CD4-positive, alpha-beta T cell (primary cell): ENCODE data around the gene RGS12. TPM values are rescaled to one million over a fixed set of nuclear protein-coding genes. Genes with fewer than 3 reads are reported as not detected.

Experiments used
- ATAC-seq: fragments of 200-7000 bp; cut with Tn5 transposase; one replicate; pipeline ENCODE4 v1.10.0; 2022; ENCODE audit warnings: mild to moderate bottlenecking; ENCODE audit not compliant: poor library complexity
- CTCF ChIA-PET: fragments of 350-600 bp; sonication (Branson Sonifier 250); formaldehyde crosslinking; loops from one replicate; lab custom pipeline; 2021; ENCODE audit warnings: antibody characterized with exemption, inconsistent platforms; lab: Charles Lee
- POLR2A ChIA-PET: fragments of 350-600 bp; sonication (Branson Sonifier 250); formaldehyde crosslinking; loops from one replicate; lab custom pipeline; 2021; ENCODE audit warnings: antibody characterized with exemption, inconsistent platforms; lab: Charles Lee
- DNase-seq, 14 experiments: peaks; one replicate each; pipeline ENCODE4 v3.0.0-alpha.2; 2013 to 2020; ENCODE audit warnings: mixed read lengths in 2 of 14
- H3K27ac ChIP-seq, 2 donors: one replicate each; pipeline versions ENCODE4 v1.5.1 to v1.7.0; 2013; ENCODE audit warnings: low read length in 2 of 2, low read depth in 1 of 2, mild to moderate bottlenecking in 1 of 2
- H3K27me3 ChIP-seq, 2 experiments: 1 replicate in 1 of 2; 2 replicates in 1 of 2; pipeline versions ENCODE4 v1.6.1 to v1.7.0; 2013; ENCODE audit warnings: low read length in 2 of 2, control low read depth in 1 of 2, mild to moderate bottlenecking in 1 of 2, moderate library complexity in 1 of 2; ENCODE audit not compliant: insufficient read depth in 2 of 2, control insufficient read depth in 1 of 2
- H3K36me3 ChIP-seq: one replicate; pipeline ENCODE4 v1.6.1; 2013; ENCODE audit warnings: low read length, control low read depth; ENCODE audit not compliant: insufficient read depth
- H3K4me1 ChIP-seq: one replicate; pipeline ENCODE4 v1.6.1; 2013; ENCODE audit warnings: low read length, control low read depth; ENCODE audit not compliant: insufficient read depth
- H3K4me3 ChIP-seq: one replicate; pipeline ENCODE4 v1.5.1; 2013; ENCODE audit warnings: mild to moderate bottlenecking, low read length, moderate library complexity
- H3K9me3 ChIP-seq, 2 experiments: 1 replicate in 1 of 2; 2 replicates in 1 of 2; pipeline versions ENCODE4 v1.6.1 to v1.7.0; 2013; ENCODE audit warnings: low read length in 2 of 2, mild to moderate bottlenecking in 2 of 2, control low read depth in 1 of 2, moderate library complexity in 1 of 2; ENCODE audit not compliant: control insufficient read depth in 1 of 2, insufficient read depth in 1 of 2
- H3K27ac Mint-ChIP-seq: one replicate; pipeline ENCODE4 v1.8.0; 2020; ENCODE audit warnings: mixed read lengths
- H3K27me3 Mint-ChIP-seq: one replicate; pipeline ENCODE4 v1.8.0; 2021; ENCODE audit warnings: mixed read lengths
- H3K36me3 Mint-ChIP-seq: one replicate; pipeline ENCODE4 v1.8.0; 2021; ENCODE audit warnings: low read depth, mixed read lengths
- H3K4me1 Mint-ChIP-seq: one replicate; pipeline ENCODE4 v1.8.0; 2021; ENCODE audit warnings: low read depth, mixed read lengths
- H3K4me3 Mint-ChIP-seq: one replicate; pipeline ENCODE4 v1.8.0; 2020; ENCODE audit warnings: mild to moderate bottlenecking, mixed read lengths
- H3K9me3 Mint-ChIP-seq: one replicate; pipeline ENCODE4 v1.8.0; 2020; ENCODE audit warnings: mixed read lengths
- CTCF ChIP-seq: fragments of 200-600 bp; IDR thresholded peaks from one replicate; pipeline ENCODE4 v1.8.0; 2022; ENCODE audit warnings: antibody characterized with exemption, mild to moderate bottlenecking
- intact Hi-C, 2 experiments: fragments of 100-400 bp; cut with DNase I in 1 of 2; cut with micrococcal nuclease in 1 of 2; formaldehyde crosslinking; loops; one replicate each; pipeline versions ENCODE4 v1.15.1 to v1.9.0; 2023 to 2025; cut with DNase I, micrococcal nuclease
- total RNA-seq, 174 experiments: library from RNA in 2 of 174; stranded (reverse) in 2 of 174; gene quantifications; one replicate each; pipeline ENCODE4 v1.2.3 and lab custom pipeline; 2021 to 2026

Gene RGS12
- total RNA-seq, 2 experiments from 2014 or later = 14.1 to 16.9 TPM

GRCh38 chr4:3310301-3311094 lies 17.7 kb downstream of the RGS12 start:
- CTCF ChIA-PET = no interaction called here
- H3K27ac Mint-ChIP-seq = no peak overlapping the region
- H3K9me3 Mint-ChIP-seq = no peaks in the 10 kb centered on the region
- H3K4me1 ChIP-seq = peaks cover 7% of the 10 kb centered on the region
- no peaks in the 10 kb centered on the region for H3K36me3 ChIP-seq
- TF ChIP-seq CTCF = no peak
- no peak overlapping the region for H3K27ac ChIP-seq
- intact Hi-C loops = no loop called here
- DNase-seq (peak in 2 of 14 experiments; percentile 5 to 21), ATAC-seq (no peak)
- no peak overlapping the region for H3K4me3 Mint-ChIP-seq
- peaks cover 31% of the 10 kb centered on the region for H3K4me1 Mint-ChIP-seq
- no peak overlapping the region for H3K4me3 ChIP-seq
- no peaks in the 10 kb centered on the region for H3K36me3 Mint-ChIP-seq
- no peaks in the 10 kb centered on the region for H3K27me3 Mint-ChIP-seq
- H3K27me3 ChIP-seq = no peaks in the 10 kb centered on the region
- no peaks in the 10 kb centered on the region for H3K9me3 ChIP-seq
- POLR2A ChIA-PET = no interaction called here

DNA sequence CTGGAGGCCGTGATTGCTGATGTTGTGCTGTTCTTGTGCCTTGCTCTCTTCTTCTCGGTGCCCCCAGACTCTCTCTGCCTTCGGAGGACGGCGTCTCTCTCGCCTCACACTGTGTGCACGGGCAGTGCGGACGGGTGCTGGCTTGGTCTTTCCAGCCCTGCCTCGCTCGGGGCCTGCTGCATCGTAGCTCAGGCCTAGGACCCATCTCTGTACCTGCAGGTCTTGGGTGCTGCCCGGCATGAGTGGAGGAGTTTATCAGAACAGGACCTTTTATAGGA lies 18.2 kb downstream of the RGS12 start:
- no peak overlapping the region for H3K27ac ChIP-seq
- no peaks in the 10 kb centered on the region for H3K27me3 ChIP-seq
- H3K9me3 ChIP-seq = no peaks in the 10 kb centered on the region
- H3K4me3 ChIP-seq = no peak overlapping the region
- DNase-seq = peak in 1 of 14 experiments; percentile 3
- no peak overlapping the region for H3K4me3 Mint-ChIP-seq
- ChIA-PET CTCF (no interaction called here), POLR2A (no interaction called here)
- no peak for TF ChIP-seq CTCF
- H3K9me3 Mint-ChIP-seq = no peaks in the 10 kb centered on the region
- peaks cover 25% of the 10 kb centered on the region for H3K4me1 Mint-ChIP-seq
- intact Hi-C loops = no loop called here
- peaks cover 2% of the 10 kb centered on the region for H3K4me1 ChIP-seq
- H3K27ac Mint-ChIP-seq = no peak overlapping the region
- no peak for ATAC-seq
- H3K36me3 ChIP-seq = no peaks in the 10 kb centered on the region
- H3K27me3 Mint-ChIP-seq = no peaks in the 10 kb centered on the region
- H3K36me3 Mint-ChIP-seq = no peaks in the 10 kb centered on the region

DNA sequence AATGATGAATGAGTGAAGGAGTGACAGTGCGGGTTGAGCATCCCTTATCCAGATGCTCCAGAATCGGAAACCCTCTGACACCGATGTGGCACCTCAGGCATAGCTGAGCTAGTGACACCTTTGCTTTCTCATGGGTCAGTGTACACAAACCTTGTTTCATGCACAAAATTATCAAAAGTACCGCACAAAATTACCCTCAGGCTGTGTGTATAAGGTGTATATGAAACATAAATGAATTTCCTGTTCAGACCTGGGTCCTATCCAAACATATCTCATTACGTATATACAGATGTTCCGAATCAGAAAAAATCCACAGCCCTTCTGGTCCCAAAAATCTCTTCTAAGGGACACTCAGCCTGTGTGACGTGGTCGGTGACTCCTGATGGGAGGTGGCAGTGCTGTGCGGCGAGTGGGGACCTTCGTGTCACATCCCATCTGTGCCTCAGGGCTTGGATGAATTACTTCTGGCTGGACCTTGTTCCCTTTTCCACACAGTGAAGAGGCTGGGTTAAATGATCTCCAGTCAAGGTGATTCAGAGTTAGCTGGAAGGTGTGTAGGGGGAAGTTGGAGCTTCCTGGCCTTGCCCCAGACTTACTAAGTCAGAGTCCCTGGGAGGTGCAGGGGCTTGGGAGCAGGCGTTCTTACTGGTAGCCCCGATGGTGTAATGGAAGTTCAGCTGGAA lies 18.8 kb downstream of the RGS12 start:
- Mint-ChIP-seq H3K4me1 (peaks cover 23% of the 10 kb centered on the region), H3K36me3 (peaks cover 5% of the 10 kb centered on the region), H3K27ac (no peak overlapping the region), H3K27me3 (no peaks in the 10 kb centered on the region), H3K9me3 (no peaks in the 10 kb centered on the region), H3K4me3 (no peak overlapping the region)
- no peak for TF ChIP-seq CTCF
- CTCF ChIA-PET = no interaction called here
- H3K4me3 ChIP-seq = no peak overlapping the region
- no peaks in the 10 kb centered on the region for H3K36me3 ChIP-seq
- intact Hi-C loops = no loop called here
- no peak for ATAC-seq
- no peak for DNase-seq
- H3K27me3 ChIP-seq = no peaks in the 10 kb centered on the region
- no peak overlapping the region for H3K27ac ChIP-seq
- POLR2A ChIA-PET = no interaction called here
- H3K4me1 ChIP-seq = no peaks in the 10 kb centered on the region
- no peaks in the 10 kb centered on the region for H3K9me3 ChIP-seq
